ENCODE measurements around the gene PRICKLE4. TPM values are rescaled to one million over a fixed set of nuclear protein-coding genes. Genes with fewer than 3 reads are reported as not detected.

PRICKLE4 gene
- total RNA-seq, 1 donor from 2014 or later: 3.4 TPM

DNA sequence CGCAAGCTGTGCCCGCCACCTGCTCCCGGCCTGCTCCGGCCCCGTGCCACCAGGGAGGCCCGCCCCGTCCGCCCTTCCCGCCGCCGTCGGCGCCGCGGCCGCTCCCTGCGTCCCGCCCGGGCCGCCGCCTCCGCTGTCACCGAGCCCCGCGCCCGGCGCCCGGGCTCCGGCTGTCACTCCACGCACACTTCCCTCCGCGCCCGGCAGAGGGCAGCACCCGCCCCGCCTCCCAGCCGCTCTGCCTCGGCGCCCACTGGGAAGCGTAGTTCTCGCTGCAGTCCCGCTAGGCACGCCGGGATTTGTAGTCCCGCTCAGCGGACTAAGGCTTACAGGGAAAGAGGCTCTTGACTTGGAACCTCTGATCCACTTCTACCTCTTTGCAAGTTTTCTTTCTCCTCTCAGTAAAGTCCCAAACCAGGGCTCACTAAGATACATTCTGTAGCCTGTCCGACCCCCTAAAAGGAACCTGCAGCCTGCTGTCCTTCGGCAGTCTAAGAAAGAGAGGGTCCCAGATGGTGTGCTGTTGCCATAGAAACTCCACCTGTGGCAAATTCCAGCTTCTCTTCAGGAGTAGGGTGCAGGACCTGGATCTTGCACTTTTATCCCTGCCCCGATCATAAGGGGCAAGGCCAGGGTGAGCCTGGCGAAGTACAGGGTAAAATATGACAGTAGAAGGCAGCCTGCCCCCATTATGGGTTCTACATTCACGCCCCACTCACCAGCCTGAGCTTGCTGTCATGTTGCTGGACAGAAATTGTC lies 45.0 kb upstream of the PRICKLE4 start, which contains the start of gene TFEB:
TSS of gene TFEB (minus strand) at position 182 of the 759 bp plus-strand sequence. CDS start 44,395 bp downstream, outside the sequence.
- Mint-ChIP-seq H3K4me3 (ENCODE audit: unreplicated experiment) (peak within 1 kb of the TSS; percentile 78), H3K4me1 (ENCODE audit: low read depth, unreplicated experiment) (peaks cover 11% of the 10 kb centered on the region), H3K27me3 (ENCODE audit: low read depth, unreplicated experiment) (peaks cover 7% of the 10 kb centered on the region), H3K36me3 (ENCODE audit: low read depth, unreplicated experiment) (no peaks in the 10 kb centered on the region), H3K9me3 (ENCODE audit: unreplicated experiment) (no peaks in the 10 kb centered on the region), H3K27ac (ENCODE audit: unreplicated experiment) (peak within 1 kb of the TSS; percentile 81)
- FAIRE-seq (no peak), DNase-seq (ENCODE audit: low read depth) (peak; percentile 68)
- H3K27me3 ChIP-seq (ENCODE audit: insufficient read depth, low read length): no peaks in the 10 kb centered on the region
- H3K27ac ChIP-seq (ENCODE audit: low read depth, low read length): peak within 1 kb of the TSS; percentile 12
- H4K20me1 ChIP-seq (ENCODE audit: insufficient read depth, low read length): peaks cover 5% of the 10 kb centered on the region
- H3K79me2 ChIP-seq (ENCODE audit: insufficient read depth, low read length): peaks cover 6% of the 10 kb centered on the region
- H3K9me3 ChIP-seq (ENCODE audit: insufficient read depth, low read depth, low read length): no peaks in the 10 kb centered on the region
- H3K4me1 ChIP-seq (ENCODE audit: insufficient read depth, low read length): peaks cover 27% of the 10 kb centered on the region
- H3K4me3 ChIP-seq (ENCODE audit: insufficient read depth, low read depth, low read length): peak within 1 kb of the TSS; percentile 62
- peak within 1 kb of the TSS; percentile 96 for H3K4me2 ChIP-seq (ENCODE audit: low read length)
- peak within 1 kb of the TSS; percentile 85 for H2AFZ ChIP-seq (ENCODE audit: low read depth, low read length)
- H3K9ac ChIP-seq (ENCODE audit: low read length): peak within 1 kb of the TSS; percentile 74
- no peak for TF ChIP-seq EZH2 (IDR thresholded peaks at IDR 0.05; ENCODE audit: insufficient read depth, low read length)
- TF ChIP-seq, protein P1, sequence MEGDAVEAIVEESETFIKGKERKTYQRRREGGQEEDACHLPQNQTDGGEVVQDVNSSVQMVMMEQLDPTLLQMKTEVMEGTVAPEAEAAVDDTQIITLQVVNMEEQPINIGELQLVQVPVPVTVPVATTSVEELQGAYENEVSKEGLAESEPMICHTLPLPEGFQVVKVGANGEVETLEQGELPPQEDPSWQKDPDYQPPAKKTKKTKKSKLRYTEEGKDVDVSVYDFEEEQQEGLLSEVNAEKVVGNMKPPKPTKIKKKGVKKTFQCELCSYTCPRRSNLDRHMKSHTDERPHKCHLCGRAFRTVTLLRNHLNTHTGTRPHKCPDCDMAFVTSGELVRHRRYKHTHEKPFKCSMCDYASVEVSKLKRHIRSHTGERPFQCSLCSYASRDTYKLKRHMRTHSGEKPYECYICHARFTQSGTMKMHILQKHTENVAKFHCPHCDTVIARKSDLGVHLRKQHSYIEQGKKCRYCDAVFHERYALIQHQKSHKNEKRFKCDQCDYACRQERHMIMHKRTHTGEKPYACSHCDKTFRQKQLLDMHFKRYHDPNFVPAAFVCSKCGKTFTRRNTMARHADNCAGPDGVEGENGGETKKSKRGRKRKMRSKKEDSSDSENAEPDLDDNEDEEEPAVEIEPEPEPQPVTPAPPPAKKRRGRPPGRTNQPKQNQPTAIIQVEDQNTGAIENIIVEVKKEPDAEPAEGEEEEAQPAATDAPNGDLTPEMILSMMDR (IDR thresholded peaks at IDR 0.05; ENCODE audit: insufficient read depth, low read depth, low read length): peak; percentile 68
- no peaks in the 10 kb centered on the region for H3K36me3 ChIP-seq (ENCODE audit: insufficient read depth, low read length)

DNA sequence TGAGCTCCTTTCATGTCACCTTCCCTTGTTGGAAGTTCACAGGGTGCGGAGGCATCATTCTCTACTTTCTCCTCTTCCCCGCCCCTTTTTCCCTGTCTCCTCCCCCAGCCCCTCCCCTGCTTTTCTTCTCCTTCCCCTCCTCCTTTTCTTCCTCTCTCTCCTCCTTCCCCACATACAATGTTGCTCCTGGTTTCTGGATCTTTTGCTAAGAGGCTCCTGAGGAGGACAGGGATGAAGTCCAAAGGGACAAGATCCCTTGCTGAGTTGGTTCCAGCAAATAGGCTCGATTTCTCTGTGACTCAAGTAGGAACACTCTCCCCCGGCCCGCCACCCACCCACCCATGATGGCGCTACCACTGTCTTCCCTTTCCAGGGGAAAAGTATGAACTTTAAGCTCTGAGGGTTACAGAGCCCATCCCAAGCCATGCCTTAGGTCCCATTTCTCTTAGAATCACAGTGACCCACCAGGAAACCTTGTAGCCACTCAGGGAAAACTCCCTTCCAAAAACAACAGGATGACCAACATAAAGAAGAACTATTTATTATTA lies 44.3 kb upstream of the PRICKLE4 start:
- peaks cover 25% of the 10 kb centered on the region for H3K4me1 ChIP-seq (ENCODE audit: insufficient read depth, low read length)
- Mint-ChIP-seq H3K4me1 (ENCODE audit: low read depth, unreplicated experiment) (peaks cover 8% of the 10 kb centered on the region), H3K9me3 (ENCODE audit: unreplicated experiment) (no peaks in the 10 kb centered on the region), H3K27ac (ENCODE audit: unreplicated experiment) (peak overlapping the region; percentile 81), H3K36me3 (ENCODE audit: low read depth, unreplicated experiment) (no peaks in the 10 kb centered on the region), H3K4me3 (ENCODE audit: unreplicated experiment) (peak overlapping the region; percentile 76), H3K27me3 (ENCODE audit: low read depth, unreplicated experiment) (peaks cover 2% of the 10 kb centered on the region)
- no peaks in the 10 kb centered on the region for H3K27me3 ChIP-seq (ENCODE audit: insufficient read depth, low read length)
- H4K20me1 ChIP-seq (ENCODE audit: insufficient read depth, low read length): peaks cover 4% of the 10 kb centered on the region
- no peaks in the 10 kb centered on the region for H3K36me3 ChIP-seq (ENCODE audit: insufficient read depth, low read length)
- peaks cover 3% of the 10 kb centered on the region for H3K79me2 ChIP-seq (ENCODE audit: insufficient read depth, low read length)
- no peaks in the 10 kb centered on the region for H3K9me3 ChIP-seq (ENCODE audit: insufficient read depth, low read depth, low read length)
- no peak for FAIRE-seq
- no peak overlapping the region for H3K27ac ChIP-seq (ENCODE audit: low read depth, low read length)
- peak overlapping the region; percentile 75 for H2AFZ ChIP-seq (ENCODE audit: low read depth, low read length)
- H3K9ac ChIP-seq (ENCODE audit: low read length): no peak overlapping the region
- H3K4me2 ChIP-seq (ENCODE audit: low read length): peak overlapping the region; percentile 96
- no peak for DNase-seq (ENCODE audit: low read depth)
- H3K4me3 ChIP-seq (ENCODE audit: insufficient read depth, low read depth, low read length): no peak overlapping the region
- TF ChIP-seq EZH2 (IDR thresholded peaks at IDR 0.05; ENCODE audit: insufficient read depth, low read length): no peak
- TF ChIP-seq, protein P1 (IDR thresholded peaks at IDR 0.05; ENCODE audit: insufficient read depth, low read depth, low read length): no peak

All from astrocyte (in vitro differentiated cells and primary cell).